Body of pancreas (tissue), 4 donors: ENCODE results near the gene SH2D2A. TPM values are rescaled to one million over a fixed set of nuclear protein-coding genes. Genes with fewer than 3 reads are reported as not detected.

Experiments
- ATAC-seq: fragments of 150-250 bp; one replicate; pipeline ENCODE4 v1.9.1; 2016
- DNase-seq, 4 donors: peaks; one replicate each; pipeline ENCODE4 v3.0.0-alpha.2; 2019
- H3K27ac ChIP-seq, 4 donors: fragments of 200-600 bp; sonication (generic); 1 replicate in 3 of 4; 2 replicates in 1 of 4; pipeline versions ENCODE4 v1.5.1 to v1.6.1; 2016 to 2019; ENCODE audit warnings: mild to moderate bottlenecking in 1 of 4, mixed read lengths in 1 of 4, moderate library complexity in 1 of 4
- H3K27me3 ChIP-seq, 2 donors: fragments of 200-600 bp; sonication (generic); one replicate each; pipeline ENCODE4 v1.6.0; 2016; ENCODE audit warnings: mild to moderate bottlenecking in 1 of 2
- H3K36me3 ChIP-seq, 2 donors: fragments of 200-600 bp; sonication (generic); replicated peaks in 1 of 2; 2 replicates each; pipeline ENCODE4 v1.5.1; 2016; ENCODE audit warnings: low read depth in 2 of 2; ENCODE audit not compliant: insufficient read depth in 1 of 2
- H3K4me1 ChIP-seq: fragments of 200-600 bp; sonication (generic); one replicate; pipeline ENCODE4 v1.6.0; 2016
- H3K4me3 ChIP-seq, 2 donors: fragments of 200-600 bp; sonication (generic); 1 replicate in 1 of 2; 2 replicates in 1 of 2; pipeline ENCODE4 v1.5.1; 2016 to 2019
- H3K9me3 ChIP-seq, 3 donors: fragments of 200-600 bp; sonication (generic); 1 replicate in 2 of 3; 2 replicates in 1 of 3; pipeline ENCODE4 v1.5.1; 2016
- CTCF ChIP-seq, 7 experiments: fragments of 450-650 bp in 4 of 7; fragments of 200-600 bp in 3 of 7; sonication (generic) in 3 of 7; IDR thresholded peaks; one replicate each; pipeline ENCODE4 v1.5.1; 2016 to 2019; ENCODE audit warnings: antibody characterized with exemption in 7 of 7
- POLR2A ChIP-seq, 3 donors: fragments of 450-650 bp; IDR thresholded peaks; one replicate each; pipeline ENCODE4 v1.6.1; 2016; ENCODE audit warnings: antibody characterized with exemption in 3 of 3, mild to moderate bottlenecking in 2 of 3
- WGBS, 2 donors: methylation state at CpG; one replicate each; pipeline ENCODE4 v1.1.5; 2017; 5-methylcytosine and 5-hydroxymethylcytosine counted together
- intact Hi-C: fragments of 100-400 bp; cut with DNase I; formaldehyde crosslinking; loops from one replicate; pipeline ENCODE4 v1.15.1; 2023
- total RNA-seq, 2 donors: library from RNA; depleted of rRNA; stranded (reverse); fragments of >200 nt; gene quantifications; one replicate each; pipeline ENCODE4 v1.1.0, GENCODE V29; 2016

SH2D2A gene
- total RNA-seq, 2 donors from 2014 or later, result 0.99 TPM; not detected in 1

GRCh38 chr1:156836892-156837291 lies 20.2 kb upstream of the SH2D2A start:
- peak; percentile 17 for ATAC-seq
- Histone ChIP-seq H3K4me3 (no peak overlapping the region), H3K27ac (no peak overlapping the region), H3K27me3 (no peaks in the 10 kb centered on the region), H3K4me1 (no peaks in the 10 kb centered on the region), H3K9me3 (no peaks in the 10 kb centered on the region), H3K36me3 (no peaks in the 10 kb centered on the region)
- DNase-seq, result no peak
- intact Hi-C loops, result no loop called here
- 56 to 63% methylated on average over 4 of the region's 4 CpGs for WGBS, 2 donors
- TF ChIP-seq CTCF (IDR thresholded peaks at IDR 0.05) (no peak), POLR2A (IDR thresholded peaks at IDR 0.05) (no peak)

GRCh38 chr1:156836041-156836654 lies 19.5 kb upstream of the SH2D2A start:
- intact Hi-C loops, result no loop called here
- no peaks in the 10 kb centered on the region for H3K36me3 ChIP-seq
- DNase-seq (no peak), ATAC-seq (no peak)
- H3K4me1 ChIP-seq, result no peaks in the 10 kb centered on the region
- H3K9me3 ChIP-seq, result no peaks in the 10 kb centered on the region
- H3K27ac ChIP-seq, result no peak overlapping the region
- no peaks in the 10 kb centered on the region for H3K27me3 ChIP-seq
- no peak overlapping the region for H3K4me3 ChIP-seq
- TF ChIP-seq POLR2A (IDR thresholded peaks at IDR 0.05), result no peak
- no peak for TF ChIP-seq CTCF (IDR thresholded peaks at IDR 0.05)
- 47 to 59% methylated on average over 5 of the region's 5 CpGs for WGBS, 2 donors

- Histone ChIP-seq H3K36me3 (no peaks in the 10 kb centered on the region), H3K4me3 (no peak overlapping the region), H3K27ac (no peak overlapping the region), H3K4me1 (no peaks in the 10 kb centered on the region), H3K9me3 (no peaks in the 10 kb centered on the region), H3K27me3 (no peaks in the 10 kb centered on the region)
- DNase-seq (no peak), ATAC-seq (no peak)
- WGBS, 2 donors, result 63 to 74% methylated on average over 3 of the region's 3 CpGs
- TF ChIP-seq CTCF (IDR thresholded peaks at IDR 0.05), result no peak
- no peak for TF ChIP-seq POLR2A (IDR thresholded peaks at IDR 0.05)
- intact Hi-C loops, result no loop called here
Measured at GRCh38 chr1:156834322-156834721, 17.7 kb upstream of the SH2D2A start.

- ATAC-seq, result no peak
- intact Hi-C loops, result no loop called here
- 24 to 47% methylated on average over 2 of the region's 2 CpGs for WGBS, 2 donors
- Histone ChIP-seq H3K27me3 (no peaks in the 10 kb centered on the region), H3K4me3 (no peak overlapping the region), H3K4me1 (no peaks in the 10 kb centered on the region), H3K36me3 (no peaks in the 10 kb centered on the region), H3K27ac (no peak overlapping the region), H3K9me3 (no peaks in the 10 kb centered on the region)
- peak in 1 of 4 donors; percentile 42 for DNase-seq
- TF ChIP-seq CTCF (IDR thresholded peaks at IDR 0.05) (no peak), POLR2A (IDR thresholded peaks at IDR 0.05) (no peak)
Measured at GRCh38 chr1:156833603-156834002, 17.0 kb upstream of the SH2D2A start.

- H3K27me3 ChIP-seq, result no peaks in the 10 kb centered on the region
- DNase-seq (no peak), ATAC-seq (no peak)
- no peak for TF ChIP-seq CTCF (IDR thresholded peaks at IDR 0.05)
- TF ChIP-seq POLR2A (IDR thresholded peaks at IDR 0.05), result no peak
- no peaks in the 10 kb centered on the region for H3K9me3 ChIP-seq
- 25 to 47% methylated on average over 4 to 5 of the region's 5 CpGs for WGBS, 2 donors
- H3K36me3 ChIP-seq, result no peaks in the 10 kb centered on the region
- H3K27ac ChIP-seq, result no peak overlapping the region
- no peaks in the 10 kb centered on the region for H3K4me1 ChIP-seq
- H3K4me3 ChIP-seq, result no peak overlapping the region
- intact Hi-C loops, result no loop called here
Measured at GRCh38 chr1:156832434-156832833, 15.8 kb upstream of the SH2D2A start.
